DMS114 treated with DMSO at 0.1 percent for 48 hours (cell line): ENCODE data around the gene DUSP22.
"Not testable (repeated sequence)": the region's sequence is repeated elsewhere in the genome, so short reads cannot be mapped to it uniquely, and the experiment has no call there.

Source experiments
- DNase-seq: peaks from one replicate; lab custom pipeline; 2025; ENCODE audit not compliant: unreplicated experiment; lab: John Stamatoyannopoulos, UW

The DUSP22 gene

DNA sequence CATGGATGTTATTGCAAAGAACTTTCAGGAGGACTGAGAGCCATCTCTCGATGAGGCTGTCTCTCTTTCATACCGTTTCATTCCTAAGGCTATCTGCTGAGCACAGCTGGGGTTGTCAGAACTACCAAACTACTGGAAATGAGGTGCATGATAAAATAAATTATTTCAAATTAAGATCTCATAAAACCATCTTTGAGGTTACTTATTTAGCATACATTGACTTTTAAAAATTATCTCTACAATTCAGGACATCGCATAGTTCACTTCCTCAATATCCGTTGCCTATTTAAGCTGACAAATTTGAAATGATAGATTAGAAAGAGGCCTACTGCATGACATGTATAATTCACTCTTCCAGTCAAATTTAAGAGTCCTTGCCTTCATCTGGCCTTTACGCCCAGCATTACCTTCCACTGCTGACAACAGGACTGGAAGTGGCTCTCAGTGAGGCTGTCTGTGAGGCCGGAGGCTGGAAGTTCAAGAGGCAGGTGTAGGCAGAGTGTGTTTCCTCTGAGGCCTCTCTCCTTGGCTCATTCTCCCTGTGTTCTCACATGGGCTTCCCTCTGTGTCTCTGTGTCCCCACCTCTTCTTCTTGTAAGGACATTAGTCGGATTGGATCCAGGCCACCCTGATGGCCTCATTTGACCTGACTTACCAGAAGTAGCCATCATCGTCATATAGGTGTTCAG, 12.8 kb upstream of the DUSP22 start:
- no peak for DNase-seq

DNA sequence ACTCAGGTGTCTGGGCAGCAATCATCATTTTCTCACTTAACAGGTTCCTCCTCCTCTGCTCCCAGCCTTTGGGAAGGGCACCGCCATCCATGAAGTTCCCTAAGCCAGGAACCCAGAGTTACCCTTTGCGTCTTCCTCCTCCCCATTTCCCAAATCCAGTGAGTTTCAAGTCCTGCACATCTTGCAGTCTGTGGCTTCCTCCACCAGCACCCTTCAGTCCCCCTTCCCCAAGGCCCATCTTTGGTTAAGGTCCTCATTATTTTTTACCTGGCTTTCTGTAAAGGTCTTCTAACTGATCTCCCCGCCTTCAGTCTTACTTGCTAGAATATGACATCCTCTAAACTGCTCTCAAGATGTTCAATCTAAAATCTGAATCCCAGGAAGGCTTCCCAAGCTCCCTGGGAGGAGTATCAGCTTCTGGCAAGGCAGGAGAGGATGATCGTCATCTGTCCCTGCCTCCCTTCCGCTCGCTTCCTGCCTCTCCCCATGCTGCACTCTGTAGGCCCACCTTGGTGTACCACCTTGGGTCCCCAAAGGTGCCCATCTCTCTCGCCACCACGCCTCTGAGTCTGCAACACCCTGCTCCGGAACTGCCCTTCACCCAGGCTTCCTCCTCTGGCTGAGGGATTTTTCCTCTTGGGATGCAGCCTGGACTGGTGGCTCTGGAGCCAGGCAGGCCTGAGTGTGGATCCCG, 11.4 kb upstream of the DUSP22 start:
- DNase-seq = no peak

DNA sequence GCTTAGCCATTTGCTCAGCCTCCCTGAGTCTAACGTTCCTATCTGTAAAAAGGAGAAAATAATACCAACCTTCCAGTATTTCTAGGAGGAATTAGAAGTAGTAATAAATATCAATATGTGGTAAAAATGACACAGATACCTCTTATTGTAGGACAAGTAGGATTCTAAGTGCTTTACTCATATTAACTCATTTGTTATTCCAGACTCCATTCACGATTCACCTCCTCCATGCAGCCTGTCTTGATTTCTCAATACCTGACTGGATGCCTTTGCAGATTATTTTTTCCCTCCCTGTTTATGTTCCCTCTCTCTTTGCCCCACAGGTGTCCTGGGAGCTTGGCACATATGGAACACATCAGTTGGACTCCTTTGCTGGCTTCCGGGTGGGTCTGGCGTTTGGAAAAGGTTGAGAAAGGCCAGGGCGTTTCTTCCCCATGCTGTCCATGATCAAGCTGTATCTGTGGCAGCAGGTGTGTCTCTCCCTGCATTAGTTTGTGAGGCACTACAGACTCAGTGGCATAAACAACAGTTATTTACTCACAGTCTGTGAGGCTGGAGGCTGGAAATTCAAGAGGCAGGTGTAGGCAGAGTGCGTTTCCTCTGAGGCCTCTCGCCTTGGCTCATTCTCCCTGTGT, 10.7 kb upstream of the DUSP22 start:
- DNase-seq = no peak

DNA sequence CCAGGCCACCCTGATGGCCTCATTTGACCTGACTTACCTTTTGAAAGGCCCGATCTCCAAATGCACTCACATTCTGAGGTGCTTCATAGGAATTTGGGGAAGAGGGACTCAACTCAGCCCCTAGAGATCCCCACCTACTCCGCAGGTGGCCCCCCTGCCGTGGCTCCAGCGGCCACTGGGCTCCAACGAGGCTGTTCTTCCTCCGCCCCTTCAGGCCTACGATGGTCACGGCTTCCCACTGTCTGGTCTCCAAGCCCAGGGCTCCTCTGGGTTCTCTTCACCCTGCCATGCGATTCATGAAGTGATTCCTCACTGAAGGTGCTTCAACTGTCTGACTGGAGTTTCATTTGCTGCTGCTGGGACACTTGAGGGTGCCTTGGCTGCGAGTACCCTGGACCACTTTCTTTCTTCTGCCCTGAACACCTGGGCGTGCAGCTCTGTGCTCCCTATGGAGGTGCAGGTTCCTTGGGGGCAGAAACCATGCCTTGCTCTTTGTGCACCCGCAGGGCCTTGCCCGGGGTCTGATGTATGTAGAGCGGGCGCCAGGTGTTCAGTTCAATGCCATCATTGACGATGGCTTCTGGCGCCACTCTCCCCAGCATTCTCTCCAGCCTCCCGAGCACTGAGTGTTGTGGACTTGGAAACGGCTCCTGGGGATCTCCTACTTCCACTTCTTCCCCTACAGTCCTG, 10.0 kb upstream of the DUSP22 start:
- no peak for DNase-seq

DNA sequence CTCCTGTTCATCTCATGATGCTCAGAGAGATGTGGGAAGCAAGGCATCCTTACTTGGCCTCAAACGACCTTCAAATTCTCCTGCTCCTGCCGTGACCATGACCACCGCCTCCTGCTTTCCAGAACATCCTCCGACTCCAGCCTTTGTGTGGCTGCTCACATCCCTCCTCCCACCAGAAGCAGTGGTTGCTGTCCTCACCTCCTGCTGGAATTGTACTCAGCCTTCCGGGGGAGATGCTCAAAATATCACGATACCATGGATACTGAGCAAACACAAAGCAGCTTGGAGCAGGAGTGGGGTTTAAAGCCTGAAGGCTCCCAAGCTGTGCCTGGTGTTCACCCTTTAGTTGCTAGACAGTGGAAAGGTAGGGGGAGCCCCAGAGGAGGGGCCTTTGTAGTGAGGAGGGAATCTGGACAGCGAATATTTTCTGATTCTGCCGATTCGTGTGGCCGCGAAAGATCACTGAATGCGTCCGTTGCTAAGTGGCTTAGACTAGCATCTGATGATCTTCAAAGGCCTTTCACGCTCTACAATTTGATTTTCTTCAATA, 9.3 kb upstream of the DUSP22 start:
- DNase-seq = no peak

DNA sequence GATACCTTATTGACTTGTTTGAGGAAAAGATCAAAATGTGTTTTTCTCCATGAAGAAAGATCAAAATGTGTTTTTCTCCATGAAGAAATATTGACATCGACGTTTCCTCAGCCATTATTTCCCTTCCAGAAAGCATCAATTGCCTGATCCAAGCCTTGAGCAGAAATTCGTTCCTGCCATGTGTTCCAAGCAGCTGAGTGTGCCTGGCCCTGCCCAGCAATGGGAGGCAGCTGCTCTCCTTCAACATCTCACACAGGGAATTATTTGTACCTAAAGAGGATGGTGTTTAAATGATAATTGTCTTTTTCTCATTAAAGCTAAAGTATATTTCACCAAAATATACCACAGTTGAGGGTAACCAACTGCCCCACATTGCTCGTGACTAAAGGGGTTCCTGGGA, 7.8 kb upstream of the DUSP22 start:
- no peak for DNase-seq

DNA sequence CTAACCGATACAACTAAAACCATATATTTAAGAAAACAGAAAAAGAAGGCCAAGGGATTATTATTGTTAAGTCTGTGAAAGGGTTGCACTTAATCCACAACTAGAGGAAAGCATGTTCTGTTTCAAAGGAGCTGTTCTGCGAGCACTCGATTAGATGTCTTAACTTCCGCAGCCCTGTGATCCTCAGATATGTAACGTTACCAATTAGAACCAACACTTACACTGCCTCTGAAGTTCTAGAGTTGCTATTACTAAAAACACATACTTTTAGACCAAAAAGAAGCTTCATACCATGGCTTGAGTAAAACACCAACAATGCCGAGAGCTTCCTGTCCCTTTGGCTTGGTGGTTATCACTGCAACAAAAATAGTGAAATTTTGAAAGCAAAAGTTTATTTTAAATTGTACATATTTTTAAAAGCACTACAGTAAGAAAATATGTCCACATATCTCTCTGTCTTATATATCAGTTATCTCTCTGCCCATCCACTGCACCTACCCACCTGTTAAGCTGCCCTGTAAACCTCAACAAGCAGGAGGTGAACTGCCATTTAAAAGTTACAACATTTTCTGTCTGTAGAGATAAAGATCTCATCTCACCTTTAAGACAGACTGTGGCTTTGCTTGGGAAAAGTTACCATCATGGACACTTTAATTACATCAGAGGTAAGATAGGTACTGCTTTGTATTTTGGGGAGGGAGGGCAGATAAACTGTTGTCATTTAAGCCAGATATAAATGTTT, 7.1 kb upstream of the DUSP22 start:
- DNase-seq = no peak

DNA sequence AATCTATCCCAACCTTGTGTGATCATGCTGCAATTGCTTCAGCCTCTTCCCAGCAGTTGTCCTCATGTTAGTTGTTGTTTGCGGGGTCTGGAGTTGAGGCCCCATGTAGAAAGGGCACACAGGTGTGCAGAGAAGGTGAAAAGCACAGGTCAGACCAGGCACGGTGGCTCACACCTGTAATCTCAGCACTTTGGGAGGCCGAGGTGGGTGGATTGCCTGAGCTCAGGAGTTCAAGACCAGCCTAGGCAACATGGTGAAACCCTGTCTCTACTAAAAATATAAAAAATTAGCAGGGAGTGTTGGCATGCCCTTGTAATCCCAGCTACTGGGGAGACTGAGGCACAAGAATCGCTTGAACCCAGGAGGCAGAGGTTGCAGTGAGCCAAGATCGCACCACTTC, 6.4 kb upstream of the DUSP22 start:
- DNase-seq = not testable (repeated sequence)

DNA sequence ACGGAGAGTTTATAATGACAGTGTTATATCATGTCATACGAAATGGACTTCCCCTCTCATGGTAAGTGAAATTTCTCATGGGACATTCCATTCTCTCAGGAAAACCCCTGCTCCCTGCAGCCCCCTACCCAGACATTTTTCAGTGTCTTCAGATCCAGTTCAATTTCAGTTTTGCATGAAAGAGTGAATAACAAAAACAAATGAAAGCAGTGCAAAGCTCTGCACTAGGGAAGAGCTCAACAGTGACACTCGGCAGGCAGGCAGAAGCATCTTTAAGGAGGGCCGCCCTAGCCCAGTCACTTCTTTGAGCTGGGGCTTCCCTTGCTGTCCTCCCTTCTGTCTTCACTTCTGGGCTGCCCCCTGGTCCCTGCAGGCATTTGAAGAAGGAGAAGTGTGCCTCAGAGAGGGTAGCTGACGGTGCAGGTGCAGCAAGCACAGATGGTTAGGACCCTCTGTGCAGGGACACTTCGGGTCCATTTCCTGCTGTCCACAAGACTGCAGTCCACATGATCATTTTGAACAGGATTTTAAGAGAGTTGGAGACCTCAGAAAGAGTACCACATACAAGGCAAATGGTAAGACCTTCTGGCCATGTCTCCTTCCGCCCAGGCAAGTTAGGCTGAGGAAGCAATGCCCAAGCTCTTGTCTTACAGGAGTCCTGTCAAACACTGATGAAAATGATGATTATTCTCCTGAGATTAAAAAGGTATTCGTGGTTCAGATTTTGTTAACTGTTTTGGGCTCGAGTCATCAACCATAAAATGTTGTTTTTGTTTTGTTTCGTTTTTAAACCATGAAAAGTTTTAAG, 5.4 kb upstream of the DUSP22 start:
- no peak for DNase-seq

DNA sequence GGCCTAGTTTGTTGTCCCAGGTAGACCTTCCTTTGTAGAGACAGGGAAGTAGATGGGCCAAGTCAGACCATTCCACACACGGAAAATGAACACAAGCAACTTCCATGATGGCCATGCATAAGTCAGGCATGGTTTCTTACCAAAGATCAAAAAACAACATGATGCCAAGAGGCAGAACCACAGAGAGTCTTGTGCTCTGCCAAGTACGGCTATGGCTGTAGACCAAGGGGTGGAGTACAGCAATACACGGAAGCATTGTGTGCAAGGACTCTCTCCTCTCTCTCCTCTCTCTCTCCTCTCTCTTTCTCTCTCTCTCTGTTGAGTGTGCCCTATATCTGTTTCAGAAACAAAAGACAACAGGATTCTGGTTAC, 4.8 kb upstream of the DUSP22 start:
- no peak for DNase-seq

DNA sequence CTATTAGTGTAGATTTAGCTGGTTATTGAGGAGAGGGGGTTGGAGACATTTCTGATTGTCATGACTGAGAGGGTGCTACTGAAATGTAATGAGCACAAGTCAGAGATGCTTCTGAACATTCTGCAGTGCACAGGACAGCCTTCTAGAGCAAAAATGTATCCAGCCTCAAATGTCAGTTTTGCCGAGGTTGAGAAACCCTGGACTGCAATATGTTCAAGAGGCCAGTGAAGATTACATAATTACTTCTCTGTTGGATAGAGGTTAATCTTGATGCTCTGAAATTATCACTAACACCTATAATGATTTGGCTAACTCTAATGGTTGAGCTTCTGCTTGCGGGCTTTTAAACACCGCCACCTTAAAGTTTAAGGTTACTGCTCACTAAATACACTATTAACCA, 3.4 kb upstream of the DUSP22 start:
- DNase-seq = no peak

DNA sequence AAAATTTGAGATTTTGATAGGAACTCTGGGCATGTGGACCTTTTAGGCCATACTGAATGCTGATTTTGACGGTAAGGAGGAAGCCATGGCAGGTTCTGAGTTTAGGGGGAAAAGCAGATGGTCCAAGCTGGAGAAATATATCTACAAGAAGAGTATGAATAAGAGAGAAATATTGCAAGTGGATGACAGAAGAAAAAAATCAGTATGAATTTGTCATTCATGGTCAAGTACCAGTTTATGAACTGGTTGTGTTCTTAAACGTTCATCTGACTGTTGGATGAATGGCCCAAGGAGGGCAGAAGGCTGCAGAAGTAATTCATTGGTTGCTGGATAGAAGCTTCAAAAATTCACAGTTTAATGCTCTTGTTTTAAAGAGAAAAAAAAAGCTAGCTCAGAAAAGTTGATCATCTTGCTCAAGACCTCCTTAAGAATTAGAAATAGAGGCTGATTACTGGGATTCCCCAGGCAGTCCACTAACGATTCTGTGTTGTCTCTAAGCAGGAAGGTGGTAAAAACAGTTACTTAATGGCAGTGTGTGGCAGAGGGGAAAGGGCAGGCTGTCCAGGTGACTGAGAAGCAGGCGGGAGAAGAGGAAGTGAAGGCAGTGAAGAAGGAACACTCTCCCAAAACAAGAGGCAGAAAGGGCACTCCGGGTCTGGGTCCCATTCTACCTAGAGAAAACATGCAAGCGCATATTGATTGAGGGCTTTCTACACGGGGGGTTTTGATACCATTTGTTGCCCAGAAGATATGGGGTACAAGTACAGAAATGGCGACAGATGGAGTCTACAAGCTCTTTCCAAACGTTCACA, 2.0 kb upstream of the DUSP22 start:
- no peak for DNase-seq

DNA sequence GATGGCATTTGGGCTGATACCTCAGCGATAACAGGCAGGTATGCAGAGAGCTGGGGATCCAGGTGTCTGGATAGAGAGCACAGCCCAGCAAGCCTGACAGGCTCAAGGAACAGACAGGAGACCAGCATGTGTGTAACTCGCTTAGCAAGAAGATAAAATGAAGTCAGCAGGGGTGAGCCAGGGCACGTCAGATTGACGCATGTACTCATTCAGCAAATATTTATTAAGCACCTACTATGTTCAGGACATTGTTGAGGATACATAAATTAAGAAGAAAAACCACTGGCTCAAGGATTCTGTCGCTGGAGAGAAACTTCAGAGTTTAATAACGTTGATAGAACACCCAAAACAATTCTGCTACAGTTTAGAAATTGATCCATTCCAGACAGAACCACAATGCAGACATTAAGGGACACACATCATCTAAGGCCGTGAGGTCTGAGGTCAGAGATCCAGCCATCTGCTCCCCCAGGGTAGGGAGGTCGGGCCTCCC, 1.0 kb upstream of the DUSP22 start:
- DNase-seq = no peak

DNA sequence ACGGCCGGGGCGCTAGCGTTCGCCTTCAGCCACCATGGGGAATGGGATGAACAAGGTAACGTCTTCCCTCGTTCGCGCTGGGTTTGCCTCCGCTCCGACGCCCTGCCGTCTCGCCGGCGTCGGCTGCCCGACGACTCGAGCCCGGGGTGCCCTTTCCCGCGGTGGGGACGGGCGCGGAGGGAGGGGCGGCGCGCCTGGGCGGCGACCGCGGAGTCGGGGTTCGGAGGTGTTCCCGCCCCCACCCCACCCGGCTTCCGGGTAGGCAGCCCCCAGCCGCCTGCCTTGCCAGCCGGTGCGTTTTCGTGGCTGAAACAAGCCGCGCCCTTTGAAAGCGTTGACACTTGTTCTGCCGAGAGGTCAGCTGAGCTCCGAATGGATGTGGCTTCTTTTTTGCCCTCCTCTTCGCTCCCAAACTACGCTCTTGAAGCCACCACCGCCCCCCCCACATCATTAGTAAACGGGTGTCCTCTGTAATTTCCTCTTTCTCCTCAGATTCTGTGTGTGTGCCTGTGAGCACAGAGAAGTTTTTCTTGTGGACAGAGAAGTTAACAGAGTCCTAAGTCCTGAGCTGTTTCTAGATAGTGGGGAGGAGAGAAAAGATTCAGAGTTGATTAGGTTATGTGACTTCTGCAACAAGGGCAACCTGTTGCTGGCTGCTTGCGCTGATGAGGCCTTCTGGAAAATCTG, 362 bp downstream of the DUSP22 start:
- no peak for DNase-seq

DNA sequence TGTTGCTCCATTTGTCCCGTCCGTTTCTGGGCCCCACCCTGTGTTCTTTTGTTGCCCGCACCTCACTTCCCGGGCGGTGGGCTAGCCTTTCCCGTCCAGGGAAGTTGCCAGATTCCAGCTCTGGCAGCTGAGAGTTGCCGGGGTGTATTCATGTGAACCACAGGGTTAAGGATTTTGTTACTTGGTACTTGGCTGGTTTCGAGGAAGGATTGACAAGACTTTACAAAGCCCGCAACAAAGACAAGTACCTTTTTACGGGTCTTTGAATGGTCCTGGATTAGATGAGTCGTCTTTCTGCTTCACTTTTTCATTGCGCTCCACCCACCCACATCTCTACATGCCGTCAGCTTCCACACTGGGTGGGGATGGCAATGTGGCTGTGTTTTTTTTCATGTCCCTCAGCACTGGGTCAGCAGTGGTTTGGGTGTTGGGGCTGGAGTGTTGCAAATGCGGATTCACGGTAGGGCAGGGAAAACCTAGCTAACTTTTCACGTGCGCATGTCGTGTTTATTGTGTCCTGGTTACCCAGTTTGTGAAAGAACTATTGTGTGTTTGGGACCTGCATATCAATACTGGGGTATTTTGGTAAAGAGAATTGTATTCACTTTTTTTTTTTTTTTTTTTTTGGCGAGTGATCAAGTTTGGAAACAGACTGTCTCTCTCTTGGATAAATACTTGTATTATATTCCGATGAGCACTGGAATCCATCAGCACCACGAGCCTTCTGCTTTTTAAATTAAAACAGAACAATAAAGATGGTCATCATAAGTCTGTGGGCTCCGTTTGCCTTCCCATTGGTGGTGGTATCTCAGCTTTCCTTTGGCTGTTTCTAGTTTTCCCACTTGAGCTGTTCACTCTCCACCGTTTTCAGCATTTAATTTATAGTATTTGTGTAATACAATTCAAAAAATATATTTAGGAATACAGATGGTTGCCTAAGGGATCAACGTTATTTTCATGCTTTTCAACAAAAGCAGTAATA, 1.2 kb downstream of the DUSP22 start:
- DNase-seq = no peak

DNA sequence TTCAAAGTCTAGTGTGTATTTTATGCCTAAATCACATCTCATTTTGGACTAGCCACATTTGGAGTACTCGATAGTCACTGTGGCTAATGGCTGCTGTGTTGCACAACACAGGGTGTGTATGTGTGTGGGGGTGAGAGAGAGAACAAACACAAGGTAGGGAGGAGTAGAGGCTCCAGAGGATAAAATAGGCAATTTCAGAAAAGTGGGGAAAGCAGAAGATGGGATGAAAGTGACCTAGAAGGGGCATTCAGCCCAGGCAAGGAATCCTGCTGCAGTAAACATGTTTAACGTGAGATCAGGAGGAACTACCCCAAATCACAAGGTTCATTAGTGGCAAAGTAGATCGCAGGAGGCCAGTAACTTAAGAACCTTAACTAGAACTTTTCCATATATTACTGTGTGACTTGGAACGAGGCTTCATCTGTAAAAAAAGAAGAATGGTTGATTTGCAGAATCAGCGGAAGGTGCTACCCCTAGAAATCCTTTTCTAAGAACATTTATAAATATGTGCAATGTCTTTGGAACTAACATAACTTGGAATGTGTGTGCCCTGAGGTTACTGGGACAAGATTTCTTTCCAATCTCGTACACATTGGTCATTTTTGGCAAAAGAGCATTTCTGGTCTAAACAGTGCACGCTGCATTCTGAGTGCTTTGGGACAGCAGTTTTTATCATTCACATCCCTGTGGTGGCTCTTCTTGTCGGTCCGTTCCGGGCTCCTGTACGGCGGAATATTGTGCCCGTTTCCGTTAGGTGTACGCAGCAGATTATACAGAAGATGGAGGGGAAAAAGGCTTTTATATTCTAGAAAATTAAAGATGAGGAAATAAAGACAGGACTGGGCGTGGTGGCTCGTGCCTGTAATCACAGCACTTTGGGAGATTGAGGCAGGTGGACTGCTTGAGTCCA, 2.6 kb downstream of the DUSP22 start:
- no peak for DNase-seq
